Epithelial cell of prostate (primary cell): ENCODE results near the gene MRPS7.

ENCODE experiments used
- DNase-seq: peaks from one replicate; pipeline ENCODE4 v3.0.0-alpha.2; 2011; ENCODE audit warnings: low read depth, low spot score
- H3K27ac ChIP-seq: fragments of 450-650 bp; 2 replicates; pipeline ENCODE4 v1.5.1; 2017; ENCODE audit warnings: mild to moderate bottlenecking

Gene MRPS7

GRCh38 chr17:75301502-75302206, 40.0 kb downstream of the MRPS7 start:
- DNase-seq, result no peak
- H3K27ac ChIP-seq, result no peak overlapping the region

- no peak overlapping the region for H3K27ac ChIP-seq
Measured at GRCh38 chr17:75307957-75308731, 46.5 kb downstream of the MRPS7 start.

GRCh38 chr17:75308732-75309629, 47.3 kb downstream of the MRPS7 start:
- no peak overlapping the region for H3K27ac ChIP-seq
- no peak for DNase-seq

More at GRCh38 chr17:75307957-75308731, 46.5 kb downstream of the MRPS7 start:
- no peak for DNase-seq

- H3K27ac ChIP-seq, result no peak overlapping the region
Measured at GRCh38 chr17:75313941-75314551, 52.4 kb downstream of the MRPS7 start.

GRCh38 chr17:75315541-75316243, 54.0 kb downstream of the MRPS7 start:
- no peak for DNase-seq
- no peak overlapping the region for H3K27ac ChIP-seq

More at GRCh38 chr17:75313941-75314551, 52.4 kb downstream of the MRPS7 start:
- DNase-seq, result no peak
